HEK293 (cell line): ENCODE results near the gene ENAH.

Source experiments
- AEBP2 ChIP-seq: fragments of 450-650 bp; formaldehyde crosslinking; IDR thresholded peaks from 2 replicates; pipeline ENCODE4 v1.5.1; 2016; ENCODE audit warnings: missing biosample characterization, missing genetic modification characterization, borderline replicate concordance
- GLI2 ChIP-seq: fragments of 450-650 bp; formaldehyde crosslinking; IDR thresholded peaks from 2 replicates; pipeline ENCODE4; 2017; ENCODE audit warnings: missing biosample characterization, missing genetic modification characterization, low read depth, borderline replicate concordance
- KLF17 ChIP-seq: fragments of 450-650 bp; formaldehyde crosslinking; IDR thresholded peaks from 2 replicates; pipeline ENCODE4 v1.5.1; 2016; ENCODE audit warnings: missing biosample characterization, missing genetic modification characterization
- OVOL3 ChIP-seq: fragments of 450-650 bp; formaldehyde crosslinking; IDR thresholded peaks from 2 replicates; pipeline ENCODE4 v1.5.1; 2016; ENCODE audit warnings: missing biosample characterization, missing genetic modification characterization
- PBX3 ChIP-seq: sonication (generic); formaldehyde crosslinking; IDR thresholded peaks from 2 replicates; pipeline ENCODE4 v1.8.1; 2022; ENCODE audit warnings: mild to moderate bottlenecking, moderate library complexity, missing genetic modification reagents
- PRDM10 ChIP-seq: fragments of 450-650 bp; formaldehyde crosslinking; IDR thresholded peaks from 2 replicates; pipeline ENCODE4 v1.5.1; 2016; ENCODE audit warnings: missing biosample characterization, missing genetic modification characterization
- SP3 ChIP-seq: fragments of 450-650 bp; formaldehyde crosslinking; IDR thresholded peaks from 2 replicates; pipeline ENCODE4 v1.5.1; 2016; ENCODE audit warnings: missing biosample characterization, missing genetic modification characterization
- ZBTB7A ChIP-seq: fragments of 450-650 bp; formaldehyde crosslinking; IDR thresholded peaks from 2 replicates; pipeline ENCODE4 v1.5.1; 2016; ENCODE audit warnings: low read depth, missing biosample characterization, missing genetic modification characterization
- ZFP3 ChIP-seq: fragments of 450-650 bp; formaldehyde crosslinking; IDR thresholded peaks from 2 replicates; pipeline ENCODE4 v1.5.1; 2016; ENCODE audit warnings: low read depth, missing biosample characterization, missing genetic modification characterization
- ZNF140 ChIP-seq: fragments of 450-650 bp; formaldehyde crosslinking; IDR thresholded peaks from 2 replicates; pipeline ENCODE4 v1.5.1; 2016; ENCODE audit warnings: missing biosample characterization, missing genetic modification characterization
- ZNF148 ChIP-seq: fragments of 450-650 bp; formaldehyde crosslinking; IDR thresholded peaks from 2 replicates; pipeline ENCODE4 v1.5.0; 2017; ENCODE audit warnings: missing biosample characterization, missing genetic modification characterization, borderline replicate concordance
- ZNF174 ChIP-seq: fragments of 450-650 bp; formaldehyde crosslinking; IDR thresholded peaks from 2 replicates; pipeline ENCODE4 v1.5.0; 2017; ENCODE audit warnings: missing biosample characterization, mild to moderate bottlenecking, missing genetic modification characterization
- ZNF184 ChIP-seq: fragments of 450-650 bp; IDR thresholded peaks from 2 replicates; pipeline ENCODE4 v1.5.1; 2018; ENCODE audit warnings: missing biosample characterization, mild to moderate bottlenecking, missing genetic modification characterization
- ZNF202 ChIP-seq: fragments of 450-650 bp; formaldehyde crosslinking; IDR thresholded peaks from 2 replicates; pipeline ENCODE4 v1.5.1; 2016; ENCODE audit warnings: missing biosample characterization, missing genetic modification characterization, borderline replicate concordance
- ZNF24 ChIP-seq: fragments of 450-650 bp; formaldehyde crosslinking; IDR thresholded peaks from 2 replicates; pipeline ENCODE4 v1.5.1; 2016; ENCODE audit warnings: missing biosample characterization, missing genetic modification characterization
- ZNF335 ChIP-seq: fragments of 450-650 bp; formaldehyde crosslinking; conservative IDR thresholded peaks from 2 replicates; pipeline ENCODE4 v1.5.1; 2016; ENCODE audit warnings: missing biosample characterization, missing genetic modification characterization
- ZNF366 ChIP-seq: fragments of 450-650 bp; formaldehyde crosslinking; conservative IDR thresholded peaks from 2 replicates; pipeline ENCODE4 v1.5.1; 2016; ENCODE audit warnings: missing biosample characterization, missing genetic modification characterization
- ZNF423 ChIP-seq: fragments of 450-650 bp; formaldehyde crosslinking; IDR thresholded peaks from 2 replicates; pipeline ENCODE4 v1.5.1; 2016; ENCODE audit warnings: missing biosample characterization, missing genetic modification characterization
- ZNF426 ChIP-seq: fragments of 450-650 bp; formaldehyde crosslinking; IDR thresholded peaks from 2 replicates; pipeline ENCODE4 v1.5.1; 2017; ENCODE audit warnings: missing biosample characterization, missing genetic modification characterization, mild to moderate bottlenecking, inconsistent platforms, moderate library complexity
- ZNF510 ChIP-seq: fragments of 450-650 bp; formaldehyde crosslinking; IDR thresholded peaks from 2 replicates; pipeline ENCODE4 v1.5.1; 2018; ENCODE audit warnings: mild to moderate bottlenecking, missing genetic modification characterization, missing biosample characterization; ENCODE audit not compliant: insufficient replicate concordance
- ZNF571 ChIP-seq: fragments of 450-650 bp; formaldehyde crosslinking; IDR thresholded peaks from 2 replicates; pipeline ENCODE4 v1.5.0; 2017; ENCODE audit warnings: missing biosample characterization, missing genetic modification characterization
- ZNF610 ChIP-seq: fragments of 450-650 bp; formaldehyde crosslinking; IDR thresholded peaks from 2 replicates; pipeline ENCODE4 v1.5.1; 2016; ENCODE audit warnings: missing biosample characterization, missing genetic modification characterization, borderline replicate concordance
- ZNF623 ChIP-seq: fragments of 450-650 bp; formaldehyde crosslinking; IDR thresholded peaks from 2 replicates; pipeline ENCODE4 v1.5.1; 2016; ENCODE audit warnings: missing biosample characterization, missing genetic modification characterization
- ZNF76 ChIP-seq: fragments of 450-650 bp; formaldehyde crosslinking; IDR thresholded peaks from 2 replicates; pipeline ENCODE4; 2016; ENCODE audit warnings: low read depth, missing biosample characterization, missing genetic modification characterization, borderline replicate concordance
- ZNF843 ChIP-seq: fragments of 450-650 bp; formaldehyde crosslinking; IDR thresholded peaks from 2 replicates; pipeline ENCODE4 v1.5.1; 2016; ENCODE audit warnings: missing biosample characterization, missing genetic modification characterization
- ZSCAN30 ChIP-seq: fragments of 450-650 bp; IDR thresholded peaks from 2 replicates; pipeline ENCODE4 v1.5.1; 2018; ENCODE audit warnings: missing biosample characterization, mild to moderate bottlenecking, missing genetic modification characterization, moderate library complexity

Gene ENAH

GRCh38 chr1:225654688-225655508 lies 2.0 kb upstream of the ENAH start (continued):
- no peak; the same call in 1 of the 2 replicates for TF ChIP-seq PRDM10
- TF ChIP-seq KLF17 (tag by site-specific recombination), result no peak
- peak; percentile 87; the same call in 1 of the 2 replicates for TF ChIP-seq AEBP2 (tag by site-specific recombination)
- TF ChIP-seq PBX3 (CRISPR knock-in tag), result no peak
- TF ChIP-seq ZNF510 (tag by site-specific recombination), result peak; percentile 96
- TF ChIP-seq ZNF184 (tag by site-specific recombination), result no peak
- TF ChIP-seq ZNF423 (tag by site-specific recombination), result no peak
- TF ChIP-seq ZNF140 (tag by site-specific recombination), result peak; percentile 93
- no peak for TF ChIP-seq ZNF76 (tag by site-specific recombination)
- peak; percentile 92 for TF ChIP-seq ZNF623 (tag by site-specific recombination)
- peak; percentile 99 for TF ChIP-seq ZNF426 (tag by site-specific recombination)
- peak; percentile 60 for TF ChIP-seq ZBTB7A (tag by site-specific recombination)
- no peak for TF ChIP-seq ZNF610 (tag by site-specific recombination)
- TF ChIP-seq ZNF366 (tag by site-specific recombination), result no peak
- no peak for TF ChIP-seq SP3 (tag by site-specific recombination)
- TF ChIP-seq ZNF202 (tag by site-specific recombination), result peak; percentile 97
- 0 out of 2 replicates have a peak, but pooled peaks have one; percentile 62 for TF ChIP-seq ZFP3
- TF ChIP-seq ZSCAN30 (tag by site-specific recombination), result no peak
- TF ChIP-seq ZNF335 (tag by site-specific recombination), result peak; percentile 11; the same call in 1 of the 2 replicates
- peak; percentile 89; the same call in 1 of the 2 replicates for TF ChIP-seq GLI2 (tag by site-specific recombination)
- TF ChIP-seq ZNF24 (tag by site-specific recombination), result peak; percentile 27
- no peak for TF ChIP-seq ZNF174 (tag by site-specific recombination)
- peak; percentile 96 for TF ChIP-seq OVOL3
- no peak for TF ChIP-seq ZNF148 (tag by site-specific recombination)
- no peak for TF ChIP-seq ZNF571 (tag by site-specific recombination)
- no peak for TF ChIP-seq ZNF843
